ENCODE results near the gene IFNAR1.

GRCh38 chr21:33312121-33312520 is 12.6 kb upstream of the IFNAR1 start:
- TF ChIP-seq CTCF (conservative IDR thresholded peaks at IDR 0.05; ENCODE audit: low read length) (no peak), EZH2phosphoT487 (IDR thresholded peaks at IDR 0.05; ENCODE audit: borderline replicate concordance, low read depth, low read length) (no peak)
